B cell (primary cell): Measurements from ENCODE around the gene CSNK1A1.

ENCODE experiments used
- CTCF ChIP-seq: fragments of 200-600 bp; IDR thresholded peaks from one replicate; pipeline ENCODE4 v1.8.0; 2022; ENCODE audit warnings: antibody characterized with exemption, mild to moderate bottlenecking
- EZH2 ChIP-seq: IDR thresholded peaks from 2 replicates; pipeline ENCODE4 v1.6.1; 2012; ENCODE audit warnings: borderline replicate concordance, low read depth, mild to moderate bottlenecking, moderate library complexity, low read length; ENCODE audit not compliant: insufficient read depth, poor library complexity, severe bottlenecking

- TF ChIP-seq CTCF (no peak), EZH2 (no peak)
Observed at GRCh38 chr5:149550268-149550583, 1.0 kb downstream of the CSNK1A1 start.
